GM23248 (cell line): ENCODE measurements around the gene HRH3. TPM values are rescaled to one million over a fixed set of nuclear protein-coding genes. Genes with fewer than 3 reads are reported as not detected.

Experiments
- DNase-seq: peaks from one replicate; pipeline ENCODE4 v3.0.0-alpha.2; 2015
- H2AFZ ChIP-seq: fragments of 200-600 bp; sonication (generic); 2 replicates; pipeline ENCODE4 v1.6.1; 2016; ENCODE audit warnings: antibody characterized with exemption
- H3F3A ChIP-seq: fragments of 200-600 bp; sonication (generic); 2 replicates; pipeline ENCODE4 v1.6.1; 2016; ENCODE audit warnings: mild to moderate bottlenecking, antibody characterized with exemption, mixed run types; ENCODE audit not compliant: insufficient read depth
- H3K27ac ChIP-seq: fragments of 200-600 bp; sonication (generic); 2 replicates; pipeline ENCODE4 v1.5.1; 2016; ENCODE audit warnings: mild to moderate bottlenecking
- H3K27me3 ChIP-seq: fragments of 200-600 bp; sonication (generic); replicated peaks from 2 replicates; pipeline ENCODE4 v1.6.1; 2016; ENCODE audit warnings: mild to moderate bottlenecking; ENCODE audit not compliant: insufficient read depth
- H3K36me3 ChIP-seq: fragments of 200-600 bp; sonication (generic); 2 replicates; pipeline ENCODE4 v1.6.1; 2016; ENCODE audit warnings: low read depth, mild to moderate bottlenecking
- H3K4me1 ChIP-seq: fragments of 200-600 bp; sonication (generic); 2 replicates; pipeline ENCODE4 v1.6.1; 2016; ENCODE audit warnings: mild to moderate bottlenecking; ENCODE audit not compliant: insufficient read depth
- H3K4me2 ChIP-seq: fragments of 200-600 bp; sonication (generic); one replicate; pipeline ENCODE4 v1.6.1; 2016; ENCODE audit warnings: mild to moderate bottlenecking; ENCODE audit not compliant: unreplicated experiment
- H3K4me3 ChIP-seq: fragments of 200-600 bp; sonication (generic); 2 replicates; pipeline ENCODE4 v1.5.1; 2016; ENCODE audit warnings: mild to moderate bottlenecking
- H3K79me2 ChIP-seq: fragments of 200-600 bp; sonication (generic); 2 replicates; pipeline ENCODE4 v1.6.1; 2016; ENCODE audit warnings: mild to moderate bottlenecking; ENCODE audit not compliant: insufficient read depth
- H3K9ac ChIP-seq: fragments of 200-600 bp; sonication (generic); 2 replicates; pipeline ENCODE4 v1.6.1; 2016; ENCODE audit warnings: mild to moderate bottlenecking
- H3K9me2 ChIP-seq: fragments of 200-600 bp; sonication (generic); 2 replicates; pipeline ENCODE4 v1.6.1; 2016; ENCODE audit warnings: mixed run types, mild to moderate bottlenecking, moderate library complexity; ENCODE audit not compliant: insufficient read depth
- H3K9me3 ChIP-seq: fragments of 200-600 bp; sonication (generic); one replicate; pipeline ENCODE4 v1.6.1; 2017; ENCODE audit warnings: low read depth
- H4K20me1 ChIP-seq: fragments of 200-600 bp; sonication (generic); 2 replicates; pipeline ENCODE4 v1.6.0; 2016; ENCODE audit not compliant: insufficient read depth
- EZH2 ChIP-seq: fragments of 200-600 bp; sonication (generic); IDR thresholded peaks from 2 replicates; pipeline ENCODE4 v1.6.1; 2018; ENCODE audit warnings: antibody characterized with exemption, mild to moderate bottlenecking; ENCODE audit not compliant: insufficient read depth, poor library complexity, severe bottlenecking
- EZH2phosphoT487 ChIP-seq: fragments of 200-600 bp; sonication (generic); IDR thresholded peaks from 2 replicates; pipeline ENCODE4 v1.6.1; 2018; ENCODE audit warnings: antibody characterized with exemption, moderate library complexity, mild to moderate bottlenecking, low read depth; ENCODE audit not compliant: insufficient read depth
- WGBS, 2 experiments: methylation state at CpG; one replicate each; pipeline ENCODE4 v1.1.6; 2015 to 2017; ENCODE audit warnings: low lambda C conversion rate in 2 of 2, low coverage in 1 of 2; ENCODE audit errors: missing lambda C conversion rate in 2 of 2; 5-methylcytosine and 5-hydroxymethylcytosine counted together
- in situ Hi-C: fragments of 300-500 bp; cut with MboI; formaldehyde crosslinking; loops from 2 replicates; pipeline ENCODE4 v1.15.0; 2020
- polyA plus RNA-seq: library from polyadenylated mRNA; unstranded; fragments of >200 nt; fragmentation: Nextera tagmentation; extraction: Ambion mirVana; gene quantifications from 2 replicates; pipeline ENCODE4 v1.2.1, GENCODE V29; 2016
- total RNA-seq: library from RNA; depleted of rRNA; stranded (reverse); fragments of >200 nt; shearing (Covaris generic); gene quantifications from 2 replicates; pipeline ENCODE4 v1.2.3, GENCODE V29; 2014

The HRH3 gene
- total and polyA plus RNA-seq, 2 experiments from 2014 or later = not detected

DNA sequence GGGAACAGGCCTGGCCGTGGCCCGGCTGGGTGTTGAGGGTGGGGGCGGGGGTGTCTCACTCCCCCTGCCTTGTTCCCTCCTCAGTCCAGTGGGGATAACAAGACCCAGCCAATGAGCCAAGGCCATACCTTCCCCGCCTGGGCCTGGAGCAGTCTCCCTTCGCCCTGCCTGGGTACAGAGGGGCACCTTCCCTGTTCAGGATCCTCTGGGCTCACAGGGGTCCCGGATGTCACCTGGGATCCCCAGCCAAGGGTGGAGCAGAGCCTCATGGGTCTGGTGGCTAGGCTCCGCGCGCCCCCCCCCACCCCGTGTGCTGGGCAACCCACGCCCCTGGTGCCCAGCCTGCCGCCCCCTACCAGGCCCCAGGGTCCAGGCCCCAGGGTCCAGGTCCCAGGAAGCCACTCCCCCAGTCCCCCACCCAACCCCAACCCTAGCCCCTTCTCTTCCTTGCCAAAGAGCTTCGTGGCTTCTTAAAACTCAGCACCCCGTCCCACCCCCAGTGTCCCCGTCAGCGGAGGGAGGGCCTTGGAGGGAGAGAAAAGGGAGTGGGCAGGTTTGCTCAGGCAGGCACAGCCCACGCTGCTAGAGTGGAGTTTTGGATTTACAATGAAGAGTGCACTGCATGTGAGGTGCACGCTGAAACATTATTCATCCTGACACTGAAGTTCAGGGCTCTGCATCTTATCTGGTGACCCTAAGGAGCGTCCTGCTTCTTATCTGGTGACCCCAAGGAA lies 11.8 kb downstream of the HRH3 start:
- in situ Hi-C loops = no loop called here
- no peak for TF ChIP-seq EZH2phosphoT487
- no peak for TF ChIP-seq EZH2
- H3K9me2 ChIP-seq = no peaks in the 10 kb centered on the region
- H3K9me3 ChIP-seq = no peaks in the 10 kb centered on the region
- no peak overlapping the region for H3K27ac ChIP-seq
- H3K4me3 ChIP-seq = no peak overlapping the region
- H3K4me1 ChIP-seq = no peaks in the 10 kb centered on the region
- WGBS, 2 experiments = 46 to 56% methylated on average over 10 to 19 of the region's 19 CpGs
- H3K9ac ChIP-seq = no peak overlapping the region
- no peaks in the 10 kb centered on the region; the same call in 1 of the 2 replicates for H3K27me3 ChIP-seq
- H3F3A ChIP-seq = no peaks in the 10 kb centered on the region
- H3K4me2 ChIP-seq = no peak overlapping the region
- no peak for DNase-seq
- H3K36me3 ChIP-seq = no peaks in the 10 kb centered on the region
- H4K20me1 ChIP-seq = no peaks in the 10 kb centered on the region
- H3K79me2 ChIP-seq = no peaks in the 10 kb centered on the region
- no peak overlapping the region for H2AFZ ChIP-seq

DNA sequence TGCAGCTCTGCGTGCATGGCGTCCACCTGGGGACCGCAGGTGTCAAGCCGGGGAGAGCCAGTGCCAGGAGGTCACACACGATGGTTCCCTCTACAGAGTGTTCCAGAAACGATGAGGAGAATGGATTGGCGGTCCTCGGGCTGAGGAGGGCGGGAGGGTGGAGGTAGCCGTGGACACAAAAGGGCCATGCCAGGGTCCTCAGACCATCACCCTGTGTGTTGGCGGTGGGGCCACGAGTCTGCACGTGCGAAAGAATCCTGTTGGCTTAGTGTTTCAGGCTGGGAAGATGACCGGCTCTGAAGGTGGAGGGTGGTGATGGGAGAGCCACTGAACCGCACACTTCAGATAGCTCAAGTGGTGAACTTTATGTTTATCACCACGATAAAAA lies 13.7 kb downstream of the HRH3 start:
- in situ Hi-C loops = no loop called here
- Histone ChIP-seq H3K9me3 (no peaks in the 10 kb centered on the region), H3K4me1 (no peaks in the 10 kb centered on the region), H3K36me3 (no peaks in the 10 kb centered on the region), H3K27ac (no peak overlapping the region), H4K20me1 (no peaks in the 10 kb centered on the region), H3K4me3 (no peak overlapping the region), H3K4me2 (no peak overlapping the region), H2AFZ (no peak overlapping the region), H3F3A (no peaks in the 10 kb centered on the region), H3K79me2 (no peaks in the 10 kb centered on the region), H3K27me3 (no peaks in the 10 kb centered on the region; the same call in 1 of the 2 replicates), H3K9me2 (no peaks in the 10 kb centered on the region), H3K9ac (no peak overlapping the region)
- DNase-seq = no peak
- 84 to 85% methylated on average over 16 to 17 of the region's 17 CpGs for WGBS, 2 experiments
- TF ChIP-seq EZH2phosphoT487 (no peak), EZH2 (no peak)

GRCh38 chr20:62205618-62206387 lies 14.3 kb downstream of the HRH3 start:
- DNase-seq = no peak
- TF ChIP-seq EZH2 (no peak), EZH2phosphoT487 (no peak)
- Histone ChIP-seq H3K9ac (no peak overlapping the region), H3F3A (no peaks in the 10 kb centered on the region), H3K27ac (no peak overlapping the region), H4K20me1 (no peaks in the 10 kb centered on the region), H3K79me2 (no peaks in the 10 kb centered on the region), H3K4me3 (no peak overlapping the region), H3K9me3 (no peaks in the 10 kb centered on the region), H3K27me3 (no peaks in the 10 kb centered on the region; the same call in 1 of the 2 replicates), H3K9me2 (no peaks in the 10 kb centered on the region), H2AFZ (no peak overlapping the region), H3K4me2 (no peak overlapping the region), H3K36me3 (no peaks in the 10 kb centered on the region), H3K4me1 (no peaks in the 10 kb centered on the region)
- in situ Hi-C loops = no loop called here
- WGBS, 2 experiments = 86 to 87% methylated on average over 36 to 38 of the region's 38 CpGs

GRCh38 chr20:62203378-62204030 lies 16.6 kb downstream of the HRH3 start:
- H3K4me1 ChIP-seq = no peaks in the 10 kb centered on the region
- H3K9me2 ChIP-seq = no peaks in the 10 kb centered on the region
- no peaks in the 10 kb centered on the region for H3K79me2 ChIP-seq
- H3K27ac ChIP-seq = no peak overlapping the region
- H3K36me3 ChIP-seq = peaks cover 12% of the 10 kb centered on the region; the same call in 1 of the 2 replicates
- TF ChIP-seq EZH2phosphoT487 = no peak
- no peak for TF ChIP-seq EZH2
- no peak overlapping the region for H2AFZ ChIP-seq
- H3K4me2 ChIP-seq = no peak overlapping the region
- DNase-seq = no peak
- in situ Hi-C loops = no loop called here
- no peak overlapping the region for H3K9ac ChIP-seq
- H3K27me3 ChIP-seq = no peaks in the 10 kb centered on the region
- no peaks in the 10 kb centered on the region for H4K20me1 ChIP-seq
- no peak overlapping the region for H3K4me3 ChIP-seq
- H3K9me3 ChIP-seq = no peaks in the 10 kb centered on the region
- no peaks in the 10 kb centered on the region for H3F3A ChIP-seq
- 91 to 99% methylated on average over 16 to 22 of the region's 22 CpGs for WGBS, 2 experiments
